Panc1 (cell line): ENCODE results near the gene TTC9B. TPM values are rescaled to one million over a fixed set of nuclear protein-coding genes. Genes with fewer than 3 reads are reported as not detected.

ENCODE experiments used
- ATAC-seq: fragments of 200-7000 bp; cut with Tn5 transposase; 2 replicates; pipeline ENCODE4 v1.9.1; 2020; ENCODE audit warnings: mild to moderate bottlenecking, moderate library complexity
- BruUV-seq: library from RNA; stranded (reverse); fragments of 400-500 nt; replicated peaks from 2 replicates; lab custom pipeline; 2021; lab: Mats Ljungman, UMichigan
- CTCF ChIA-PET: fragments of 300-600 bp; sonication (Branson Sonifier 250); formaldehyde crosslinking; loops from one replicate; lab custom pipeline; 2022; ENCODE audit warnings: antibody characterized with exemption; lab: Charles Lee
- POLR2A ChIA-PET: fragments of 300-600 bp; sonication (Branson Sonifier 250); formaldehyde crosslinking; loops from one replicate; lab custom pipeline; 2022; ENCODE audit warnings: antibody characterized with exemption; lab: Charles Lee
- DNase-seq: peaks from one replicate; pipeline ENCODE4 v3.0.0-alpha.2; 2010; ENCODE audit warnings: low read depth, low spot score
- H3K27ac ChIP-seq: 2 replicates; pipeline ENCODE4 v1.5.1; 2011; ENCODE audit warnings: mild to moderate bottlenecking, low read length, inconsistent platforms
- H3K27me3 ChIP-seq: fragments of 200-500 bp; sonication (Bioruptor generic); 2 replicates; pipeline ENCODE4 v1.6.0; 2014; ENCODE audit warnings: low read length, inconsistent platforms; ENCODE audit not compliant: control insufficient read depth, insufficient read depth
- H3K36me3 ChIP-seq: fragments of 200-500 bp; sonication (Bioruptor generic); 2 replicates; pipeline ENCODE4 v1.5.1; 2014; ENCODE audit warnings: inconsistent platforms, mild to moderate bottlenecking, low read length, moderate library complexity; ENCODE audit not compliant: control insufficient read depth, insufficient read depth
- H3K4me1 ChIP-seq: 2 replicates; pipeline ENCODE4 v1.5.1; 2011; ENCODE audit warnings: inconsistent platforms, mild to moderate bottlenecking, low read length, moderate library complexity; ENCODE audit not compliant: control insufficient read depth, insufficient read depth
- H3K4me3 ChIP-seq, 2 experiments: 2 replicates each; pipeline ENCODE4 v1.5.1; 2011 to 2012; ENCODE audit warnings: low read depth in 2 of 2, low read length in 2 of 2, mild to moderate bottlenecking in 2 of 2, inconsistent platforms in 1 of 2, moderate library complexity in 1 of 2
- H3K9me3 ChIP-seq: fragments of 200-500 bp; sonication (Bioruptor generic); 2 replicates; pipeline ENCODE4 v1.5.1; 2014; ENCODE audit warnings: low read depth, mild to moderate bottlenecking, inconsistent platforms, low read length, moderate library complexity; ENCODE audit not compliant: control insufficient read depth, insufficient read depth
- CTCF ChIP-seq: fragments of 450-650 bp; IDR thresholded peaks from 2 replicates; pipeline ENCODE4 v1.5.1; 2017; ENCODE audit warnings: mild to moderate bottlenecking
- POLR2AphosphoS5 ChIP-seq: IDR thresholded peaks from 2 replicates; pipeline ENCODE4 v1.6.1; 2012; ENCODE audit warnings: mild to moderate bottlenecking, low read depth, low read length, moderate library complexity
- SIN3A ChIP-seq: IDR thresholded peaks from 2 replicates; pipeline ENCODE4 v1.6.1; 2012; ENCODE audit warnings: low read depth, mild to moderate bottlenecking, low read length, moderate library complexity, borderline replicate concordance; ENCODE audit not compliant: insufficient read depth
- TCF7L2 ChIP-seq: IDR thresholded peaks from 2 replicates; pipeline ENCODE4 v1.6.1; 2011; ENCODE audit warnings: mild to moderate bottlenecking, low read depth, low read length, inconsistent platforms
- in situ Hi-C: cut with HindIII; loops from 2 replicates; pipeline ENCODE4 v1.10.0; 2016; ENCODE audit warnings: low sequenced_read_pairs, low pct_unique_long_range_greater_than_20kb
- intact Hi-C: fragments of 100-400 bp; cut with micrococcal nuclease; formaldehyde crosslinking; loops from one replicate; pipeline ENCODE4 v1.10.0; 2022; ENCODE audit not compliant: unreplicated experiment
- total RNA-seq: library from RNA; stranded (reverse); gene quantifications from one replicate; pipeline ENCODE4 v1.2.1, GENCODE V29; 2021; ENCODE audit not compliant: unreplicated experiment
- TF ChIP-seq, protein P1 (sequence below), 2 experiments: IDR thresholded peaks; 2 replicates each; pipeline ENCODE4 v1.6.1; 2011 to 2012; ENCODE audit warnings: low read depth in 2 of 2, control low read depth in 1 of 2, low read length in 1 of 2, mild to moderate bottlenecking in 1 of 2, moderate library complexity in 1 of 2; ENCODE audit not compliant: insufficient read depth in 1 of 2

Gene TTC9B
- total RNA-seq, 1 experiment from 2014 or later = 2.3 TPM

- no peaks in the 10 kb centered on the region; the same call in 1 of the 2 replicates for H3K36me3 ChIP-seq
- in situ Hi-C loops = no loop called here
- TF ChIP-seq POLR2AphosphoS5 = no peak
- TF ChIP-seq SIN3A = no peak
- TF ChIP-seq, protein P1, sequence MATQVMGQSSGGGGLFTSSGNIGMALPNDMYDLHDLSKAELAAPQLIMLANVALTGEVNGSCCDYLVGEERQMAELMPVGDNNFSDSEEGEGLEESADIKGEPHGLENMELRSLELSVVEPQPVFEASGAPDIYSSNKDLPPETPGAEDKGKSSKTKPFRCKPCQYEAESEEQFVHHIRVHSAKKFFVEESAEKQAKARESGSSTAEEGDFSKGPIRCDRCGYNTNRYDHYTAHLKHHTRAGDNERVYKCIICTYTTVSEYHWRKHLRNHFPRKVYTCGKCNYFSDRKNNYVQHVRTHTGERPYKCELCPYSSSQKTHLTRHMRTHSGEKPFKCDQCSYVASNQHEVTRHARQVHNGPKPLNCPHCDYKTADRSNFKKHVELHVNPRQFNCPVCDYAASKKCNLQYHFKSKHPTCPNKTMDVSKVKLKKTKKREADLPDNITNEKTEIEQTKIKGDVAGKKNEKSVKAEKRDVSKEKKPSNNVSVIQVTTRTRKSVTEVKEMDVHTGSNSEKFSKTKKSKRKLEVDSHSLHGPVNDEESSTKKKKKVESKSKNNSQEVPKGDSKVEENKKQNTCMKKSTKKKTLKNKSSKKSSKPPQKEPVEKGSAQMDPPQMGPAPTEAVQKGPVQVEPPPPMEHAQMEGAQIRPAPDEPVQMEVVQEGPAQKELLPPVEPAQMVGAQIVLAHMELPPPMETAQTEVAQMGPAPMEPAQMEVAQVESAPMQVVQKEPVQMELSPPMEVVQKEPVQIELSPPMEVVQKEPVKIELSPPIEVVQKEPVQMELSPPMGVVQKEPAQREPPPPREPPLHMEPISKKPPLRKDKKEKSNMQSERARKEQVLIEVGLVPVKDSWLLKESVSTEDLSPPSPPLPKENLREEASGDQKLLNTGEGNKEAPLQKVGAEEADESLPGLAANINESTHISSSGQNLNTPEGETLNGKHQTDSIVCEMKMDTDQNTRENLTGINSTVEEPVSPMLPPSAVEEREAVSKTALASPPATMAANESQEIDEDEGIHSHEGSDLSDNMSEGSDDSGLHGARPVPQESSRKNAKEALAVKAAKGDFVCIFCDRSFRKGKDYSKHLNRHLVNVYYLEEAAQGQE (IDR thresholded peaks at IDR 0.05; ENCODE audit: insufficient read depth in 1 of 2, low read depth in 2 of 2, low read length in 1 of 2) = no peak
- no peak for TF ChIP-seq CTCF
- no peak overlapping the region for H3K27ac ChIP-seq
- peaks cover 21% of the 10 kb centered on the region for H3K27me3 ChIP-seq
- BruUV-seq = no TSS peak
- no peak for DNase-seq
- peaks cover 12% of the 10 kb centered on the region for H3K4me1 ChIP-seq
- no peaks in the 10 kb centered on the region for H3K9me3 ChIP-seq
- no peak for ATAC-seq
- no peak overlapping the region for H3K4me3 ChIP-seq
- POLR2A ChIA-PET = no interaction called here
- intact Hi-C loops = no loop called here
- CTCF ChIA-PET = interaction anchor here (0.6 to 1.0 kb wide), 6 partner anchors 8 to 1621 kb away, joined by 3 read pairs; no protein-coding TSS in a partner anchor
These were observed 4.2 kb downstream of the TTC9B start for GRCh38 chr19:40213882-40214570.

- no TSS peak for BruUV-seq
These were observed 4.8 kb downstream of the TTC9B start for GRCh38 chr19:40213251-40213829.

More at GRCh38 chr19:40213251-40213829, 4.8 kb downstream of the TTC9B start:
- ATAC-seq (no peak), DNase-seq (no peak)
- no peaks in the 10 kb centered on the region; the same call in 1 of the 2 replicates for H3K36me3 ChIP-seq
- H3K9me3 ChIP-seq = no peaks in the 10 kb centered on the region
- ChIA-PET POLR2A (no interaction called here), CTCF (no interaction called here)
- peaks cover 8% of the 10 kb centered on the region for H3K4me1 ChIP-seq
- H3K4me3 ChIP-seq = no peak overlapping the region
- H3K27ac ChIP-seq = no peak overlapping the region
- no peak for TF ChIP-seq CTCF
- TF ChIP-seq TCF7L2 = no peak
- TF ChIP-seq, protein P1 (IDR thresholded peaks at IDR 0.05; ENCODE audit: insufficient read depth in 1 of 2, low read depth in 2 of 2, low read length in 1 of 2) = no peak
- TF ChIP-seq POLR2AphosphoS5 = no peak
- TF ChIP-seq SIN3A = no peak
- peaks cover 17% of the 10 kb centered on the region; the same call in 1 of the 2 replicates for H3K27me3 ChIP-seq
- intact Hi-C loops = no loop called here
- in situ Hi-C loops = no loop called here
